AG04450 (cell line): Measurements from ENCODE around the gene IL37. TPM values are rescaled to one million over a fixed set of nuclear protein-coding genes. Genes with fewer than 3 reads are reported as not detected.

Source experiments
- CTCF ChIA-PET: fragments of 300-600, 350-600 bp; formaldehyde crosslinking; extraction: SDS; loops from one replicate; lab custom pipeline; 2022; ENCODE audit warnings: antibody characterized with exemption, inconsistent platforms; lab: Charles Lee
- POLR2A ChIA-PET: fragments of 350-600 bp; formaldehyde crosslinking; extraction: SDS; loops from one replicate; lab custom pipeline; 2021; ENCODE audit warnings: antibody characterized with exemption, inconsistent platforms; lab: Yijun Ruan, JAX
- DNase-seq: peaks from one replicate; pipeline ENCODE4 v3.0.0-alpha.2; 2011; ENCODE audit warnings: low read depth, low spot score
- H3K27ac ChIP-seq: one replicate; pipeline ENCODE4 v1.5.1; 2012; ENCODE audit warnings: low read depth, low read length, control low read depth
- H3K27me3 ChIP-seq: one replicate; pipeline ENCODE4 v1.6.0; 2012; ENCODE audit warnings: low read length; ENCODE audit not compliant: control insufficient read depth, insufficient read depth
- H3K4me3 ChIP-seq: 2 replicates; pipeline ENCODE4 v1.5.1; 2011; ENCODE audit warnings: mild to moderate bottlenecking, low read depth, low read length, control low read depth
- H3K9me3 ChIP-seq: 2 replicates; pipeline ENCODE4 v1.5.1; 2012; ENCODE audit warnings: low read length; ENCODE audit not compliant: control insufficient read depth, insufficient read depth
- polyA plus RNA-seq: library from polyadenylated mRNA; depleted of rRNA; stranded (reverse); fragments of >200 nt; gene quantifications from 2 replicates; pipeline ENCODE4 v1.2.3, GENCODE V29; 2011
- TF ChIP-seq, protein P1 (sequence below): IDR thresholded peaks from 2 replicates; pipeline ENCODE4 v1.5.1; 2011; ENCODE audit warnings: low read depth, low read length, control low read depth, inconsistent platforms

The IL37 gene
- polyA plus RNA-seq, 1 experiment, result not detected

DNA sequence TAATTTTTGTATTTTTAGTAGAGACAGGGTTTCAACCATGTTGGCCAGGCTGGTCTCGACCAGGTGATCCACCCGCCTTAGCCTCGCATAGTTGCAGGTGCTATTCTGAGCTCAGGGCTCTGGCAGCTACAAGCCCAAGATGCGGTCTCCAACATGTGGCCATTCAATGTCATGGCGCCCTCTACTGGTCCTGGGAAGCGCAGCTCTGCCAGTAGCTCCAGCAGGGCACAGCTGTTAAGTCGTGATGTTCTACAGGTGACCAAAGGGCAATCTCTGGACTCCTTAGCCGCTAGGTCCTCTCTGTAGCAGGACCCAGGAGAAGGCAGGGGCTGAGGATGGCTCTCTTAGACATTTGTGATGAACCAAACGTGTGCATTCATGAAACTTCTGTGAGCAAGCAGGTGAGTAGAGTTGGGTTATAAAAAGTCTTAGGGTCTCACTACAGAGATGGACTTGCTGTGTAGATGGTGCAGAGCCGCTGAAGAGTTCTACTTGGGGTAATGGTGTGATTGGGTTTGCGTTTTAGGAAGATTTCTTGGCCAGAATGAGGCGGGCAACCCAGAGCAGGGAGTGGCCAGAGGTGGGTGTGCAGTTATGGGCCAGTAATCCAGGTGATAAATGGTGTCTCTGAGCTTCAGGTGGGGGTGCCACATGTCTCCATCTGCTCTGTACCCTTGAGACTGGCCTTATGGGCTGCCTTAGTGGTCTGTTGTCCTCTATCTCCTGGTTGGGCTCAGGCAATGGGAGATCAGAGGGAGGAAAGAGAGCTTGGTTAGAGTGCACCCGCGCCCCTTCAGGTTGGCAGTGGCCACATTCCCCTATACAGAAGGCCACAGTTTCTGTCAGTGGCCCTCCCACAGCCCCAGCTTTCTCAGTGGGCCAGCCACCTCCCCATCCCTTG is 31.0 kb downstream of the IL37 start:
- ChIA-PET CTCF (interaction anchor here (0.6 to 5.0 kb wide), 59 partner anchors 9 to 467 kb away, joined by 3 to 541 read pairs (median 5); partner anchors contain the start of genes IL1A and IL1B), POLR2A (no interaction called here)
- Histone ChIP-seq H3K4me3 (no peak overlapping the region), H3K9me3 (peaks cover 3% of the 10 kb centered on the region; the same call in 1 of the 2 replicates), H3K27ac (no peak overlapping the region), H3K27me3 (peaks cover 10% of the 10 kb centered on the region)
- DNase-seq, result peak; percentile 50
- TF ChIP-seq, protein P1, sequence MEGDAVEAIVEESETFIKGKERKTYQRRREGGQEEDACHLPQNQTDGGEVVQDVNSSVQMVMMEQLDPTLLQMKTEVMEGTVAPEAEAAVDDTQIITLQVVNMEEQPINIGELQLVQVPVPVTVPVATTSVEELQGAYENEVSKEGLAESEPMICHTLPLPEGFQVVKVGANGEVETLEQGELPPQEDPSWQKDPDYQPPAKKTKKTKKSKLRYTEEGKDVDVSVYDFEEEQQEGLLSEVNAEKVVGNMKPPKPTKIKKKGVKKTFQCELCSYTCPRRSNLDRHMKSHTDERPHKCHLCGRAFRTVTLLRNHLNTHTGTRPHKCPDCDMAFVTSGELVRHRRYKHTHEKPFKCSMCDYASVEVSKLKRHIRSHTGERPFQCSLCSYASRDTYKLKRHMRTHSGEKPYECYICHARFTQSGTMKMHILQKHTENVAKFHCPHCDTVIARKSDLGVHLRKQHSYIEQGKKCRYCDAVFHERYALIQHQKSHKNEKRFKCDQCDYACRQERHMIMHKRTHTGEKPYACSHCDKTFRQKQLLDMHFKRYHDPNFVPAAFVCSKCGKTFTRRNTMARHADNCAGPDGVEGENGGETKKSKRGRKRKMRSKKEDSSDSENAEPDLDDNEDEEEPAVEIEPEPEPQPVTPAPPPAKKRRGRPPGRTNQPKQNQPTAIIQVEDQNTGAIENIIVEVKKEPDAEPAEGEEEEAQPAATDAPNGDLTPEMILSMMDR, result peak; percentile 98

DNA sequence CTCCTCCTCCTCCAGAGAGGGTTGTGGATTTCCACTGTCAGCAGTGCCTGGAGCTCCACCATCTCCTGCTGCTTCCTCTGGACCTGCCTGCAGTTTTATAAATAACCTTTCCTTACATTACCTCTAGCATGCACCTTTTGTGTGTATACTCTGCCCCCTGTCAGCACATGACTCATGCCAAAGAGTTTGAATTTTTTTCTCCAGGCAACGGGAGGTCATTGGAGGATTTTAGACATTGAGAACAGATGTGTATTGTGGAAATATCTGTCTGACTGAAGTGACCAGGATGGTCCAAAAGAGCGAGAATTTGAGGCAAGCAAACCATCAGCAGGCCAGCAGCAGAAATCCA is 31.7 kb downstream of the IL37 start:
- TF ChIP-seq, protein P1, result no peak
- DNase-seq, result no peak
- POLR2A ChIA-PET, result no interaction called here
- H3K27me3 ChIP-seq, result peaks cover 15% of the 10 kb centered on the region
- no peak overlapping the region for H3K4me3 ChIP-seq
- H3K9me3 ChIP-seq, result peaks cover 3% of the 10 kb centered on the region; the same call in 1 of the 2 replicates
- CTCF ChIA-PET, result interaction anchor here (0.7 to 5.0 kb wide), 19 partner anchors 9 to 342 kb away, joined by 3 to 541 read pairs (median 11); no protein-coding TSS in a partner anchor
- no peak overlapping the region for H3K27ac ChIP-seq

DNA sequence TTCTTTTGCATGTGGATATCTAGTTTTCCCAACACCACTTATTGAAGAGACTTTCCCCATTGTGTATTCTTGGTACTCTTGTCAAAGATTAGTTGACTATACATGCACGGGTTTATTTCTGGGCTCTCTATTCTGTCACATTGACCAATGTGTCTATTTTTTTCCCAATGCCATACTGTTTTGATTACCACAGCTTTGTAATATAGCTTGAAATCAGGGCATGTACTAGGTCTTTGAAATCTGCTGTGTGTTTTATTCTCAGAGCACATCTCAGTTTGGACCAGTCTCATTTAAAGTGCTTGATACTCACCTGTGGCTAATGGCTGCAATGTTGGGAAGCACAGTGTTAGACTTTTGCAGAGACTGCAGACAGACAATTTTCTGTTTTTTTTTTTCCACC is 34.0 kb downstream of the IL37 start:
- Histone ChIP-seq H3K27me3 (peaks cover 23% of the 10 kb centered on the region), H3K4me3 (no peak overlapping the region), H3K9me3 (peaks cover 3% of the 10 kb centered on the region; the same call in 1 of the 2 replicates), H3K27ac (no peak overlapping the region)
- DNase-seq, result no peak
- TF ChIP-seq, protein P1, result no peak
- POLR2A ChIA-PET, result no interaction called here
- CTCF ChIA-PET, result interaction anchor here (1.4 to 2.1 kb wide), 2 partner anchors 195 to 345 kb away, joined by 5 to 22 read pairs; no protein-coding TSS in a partner anchor

DNA sequence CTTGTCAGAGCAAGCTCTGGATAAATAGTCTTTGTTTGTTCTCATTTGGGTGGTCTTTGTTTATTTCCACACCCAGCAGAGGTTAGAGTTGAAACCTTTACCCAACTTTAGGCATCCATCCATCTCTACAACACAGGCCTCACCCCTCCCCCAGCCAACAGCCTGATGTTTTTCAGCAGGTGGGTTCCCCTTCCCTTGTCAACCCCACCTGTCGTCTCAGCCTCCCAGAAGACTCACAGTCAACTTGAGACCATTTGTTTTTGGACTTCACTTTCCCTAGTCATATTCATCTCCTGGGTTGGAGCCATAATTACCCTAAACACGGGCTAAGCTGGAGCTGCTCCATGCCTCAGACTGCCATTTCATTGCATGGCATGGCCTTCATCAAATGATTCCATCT is 35.1 kb downstream of the IL37 start:
- Histone ChIP-seq H3K9me3 (peaks cover 3% of the 10 kb centered on the region; the same call in 1 of the 2 replicates), H3K27ac (no peak overlapping the region), H3K4me3 (no peak overlapping the region), H3K27me3 (peaks cover 24% of the 10 kb centered on the region)
- ChIA-PET POLR2A (no interaction called here), CTCF (interaction anchor here (0.6 to 4.3 kb wide), 4 partner anchors 13 to 196 kb away, joined by 3 to 34 read pairs (median 12); no protein-coding TSS in a partner anchor)
- DNase-seq, result no peak
- TF ChIP-seq, protein P1, result no peak

DNA sequence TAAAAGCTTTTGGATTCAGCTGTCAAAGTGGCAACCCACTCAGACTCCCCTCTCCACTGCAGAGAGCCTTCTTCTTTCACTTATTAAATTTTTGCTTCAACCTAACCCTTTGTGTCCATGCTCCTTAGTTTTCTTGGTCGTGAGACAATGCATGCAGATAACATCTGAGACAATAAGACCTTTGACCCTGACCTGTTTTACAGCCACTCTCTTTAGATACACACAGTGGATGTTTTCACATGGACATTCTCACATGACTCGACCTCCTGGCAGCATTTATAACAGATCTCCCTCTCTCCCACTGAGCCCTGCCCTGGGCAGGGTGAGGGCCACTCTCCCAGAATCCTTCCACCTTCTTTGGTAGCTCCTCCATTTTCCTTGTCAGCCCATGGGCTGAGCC is 36.4 kb downstream of the IL37 start:
- CTCF ChIA-PET, result interaction anchor here (1.4 to 4.3 kb wide), 2 partner anchors 12 to 197 kb away, joined by 8 to 34 read pairs; no protein-coding TSS in a partner anchor
- no peak overlapping the region for H3K4me3 ChIP-seq
- peaks cover 3% of the 10 kb centered on the region; the same call in 1 of the 2 replicates for H3K9me3 ChIP-seq
- H3K27me3 ChIP-seq, result peaks cover 24% of the 10 kb centered on the region
- no peak overlapping the region for H3K27ac ChIP-seq
- POLR2A ChIA-PET, result no interaction called here
- DNase-seq, result no peak
- TF ChIP-seq, protein P1, result no peak
